ENCODE measurements around the gene UNC13A. TPM values are rescaled to one million over a fixed set of nuclear protein-coding genes. Genes with fewer than 3 reads are reported as not detected.

UNC13A gene
- total RNA-seq, 1 donor from 2014 or later: 1.2 TPM

GRCh38 chr19:17604372-17605025 is 83.7 kb downstream of the UNC13A start:
- H3K27me3 Mint-ChIP-seq (ENCODE audit: unreplicated experiment): peaks cover 11% of the 10 kb centered on the region
- no peak for DNase-seq (ENCODE audit: low spot score)
- no peak for TF ChIP-seq CTCF (IDR thresholded peaks at IDR 0.05; ENCODE audit: unreplicated experiment)
- H3K4me1 Mint-ChIP-seq (ENCODE audit: unreplicated experiment): peaks cover 13% of the 10 kb centered on the region
- H3K9me3 Mint-ChIP-seq (ENCODE audit: unreplicated experiment): no peaks in the 10 kb centered on the region
- H3K36me3 Mint-ChIP-seq (ENCODE audit: low read depth, unreplicated experiment): peaks cover 2% of the 10 kb centered on the region
- no peak overlapping the region for H3K27ac Mint-ChIP-seq (ENCODE audit: unreplicated experiment)
- no peak overlapping the region for H3K4me3 Mint-ChIP-seq (ENCODE audit: unreplicated experiment)

- no peak overlapping the region for H3K4me3 Mint-ChIP-seq (ENCODE audit: unreplicated experiment)
- no peak for TF ChIP-seq CTCF (IDR thresholded peaks at IDR 0.05; ENCODE audit: unreplicated experiment)
- H3K9me3 Mint-ChIP-seq (ENCODE audit: unreplicated experiment): no peaks in the 10 kb centered on the region
- peaks cover 13% of the 10 kb centered on the region for H3K4me1 Mint-ChIP-seq (ENCODE audit: unreplicated experiment)
- H3K36me3 Mint-ChIP-seq (ENCODE audit: low read depth, unreplicated experiment): no peaks in the 10 kb centered on the region
- DNase-seq (ENCODE audit: low spot score): no peak
- peaks cover 11% of the 10 kb centered on the region for H3K27me3 Mint-ChIP-seq (ENCODE audit: unreplicated experiment)
- peak overlapping the region; percentile 10 for H3K27ac Mint-ChIP-seq (ENCODE audit: unreplicated experiment)
Measured at GRCh38 chr19:17602872-17603510, 85.2 kb downstream of the UNC13A start.

- Mint-ChIP-seq H3K4me1 (ENCODE audit: unreplicated experiment) (peaks cover 13% of the 10 kb centered on the region), H3K36me3 (ENCODE audit: low read depth, unreplicated experiment) (no peaks in the 10 kb centered on the region), H3K27ac (ENCODE audit: unreplicated experiment) (no peak overlapping the region), H3K27me3 (ENCODE audit: unreplicated experiment) (peaks cover 11% of the 10 kb centered on the region), H3K4me3 (ENCODE audit: unreplicated experiment) (no peak overlapping the region), H3K9me3 (ENCODE audit: unreplicated experiment) (no peaks in the 10 kb centered on the region)
- DNase-seq (ENCODE audit: low spot score): no peak
- no peak for TF ChIP-seq CTCF (IDR thresholded peaks at IDR 0.05; ENCODE audit: unreplicated experiment)
Measured at GRCh38 chr19:17602217-17602616, 85.9 kb downstream of the UNC13A start.

GRCh38 chr19:17601683-17602082 is 86.5 kb downstream of the UNC13A start:
- no peaks in the 10 kb centered on the region for H3K9me3 Mint-ChIP-seq (ENCODE audit: unreplicated experiment)
- no peak overlapping the region for H3K4me3 Mint-ChIP-seq (ENCODE audit: unreplicated experiment)
- H3K27ac Mint-ChIP-seq (ENCODE audit: unreplicated experiment): no peak overlapping the region
- H3K4me1 Mint-ChIP-seq (ENCODE audit: unreplicated experiment): peaks cover 10% of the 10 kb centered on the region
- H3K36me3 Mint-ChIP-seq (ENCODE audit: low read depth, unreplicated experiment): no peaks in the 10 kb centered on the region
- no peak for DNase-seq (ENCODE audit: low spot score)
- no peak for TF ChIP-seq CTCF (IDR thresholded peaks at IDR 0.05; ENCODE audit: unreplicated experiment)
- H3K27me3 Mint-ChIP-seq (ENCODE audit: unreplicated experiment): peaks cover 8% of the 10 kb centered on the region

GRCh38 chr19:17599780-17600179 is 88.4 kb downstream of the UNC13A start:
- TF ChIP-seq CTCF (IDR thresholded peaks at IDR 0.05; ENCODE audit: unreplicated experiment): no peak
- no peak overlapping the region for H3K4me3 Mint-ChIP-seq (ENCODE audit: unreplicated experiment)

More at GRCh38 chr19:17599780-17600179, 88.4 kb downstream of the UNC13A start:
- Mint-ChIP-seq H3K27ac (ENCODE audit: unreplicated experiment) (no peak overlapping the region), H3K9me3 (ENCODE audit: unreplicated experiment) (no peaks in the 10 kb centered on the region), H3K4me1 (ENCODE audit: unreplicated experiment) (peaks cover 10% of the 10 kb centered on the region), H3K36me3 (ENCODE audit: low read depth, unreplicated experiment) (no peaks in the 10 kb centered on the region), H3K27me3 (ENCODE audit: unreplicated experiment) (peaks cover 8% of the 10 kb centered on the region)
- no peak for DNase-seq (ENCODE audit: low spot score)

Data from endothelial cell (in vitro differentiated cells).